Activated CD8-positive, alpha-beta memory T cell treated with anti-CD3 and anti-CD28 coated beads, Interleukin-2, amount 50 U/mL, for 24 hours (primary cell): ENCODE measurements around the gene STON1.
"Not testable (repeated sequence)": the region's sequence is repeated elsewhere in the genome, so short reads cannot be mapped to it uniquely, and the experiment has no call there.

Source experiments
- DNase-seq: peaks from one replicate; pipeline ENCODE4 v3.0.0-alpha.2; 2020; ENCODE audit errors: extremely low read depth

Gene STON1

GRCh38 chr2:48569433-48569832, 39.5 kb downstream of the STON1 start:
- DNase-seq: no peak

- no peak for DNase-seq
Measured at GRCh38 chr2:48572816-48573215, 42.9 kb downstream of the STON1 start.

- DNase-seq: no peak
Measured at GRCh38 chr2:48574353-48575287, 44.7 kb downstream of the STON1 start.

- DNase-seq: no peak
Measured at GRCh38 chr2:48578313-48578712, 48.4 kb downstream of the STON1 start.

GRCh38 chr2:48583961-48584360, 54.0 kb downstream of the STON1 start:
- no peak for DNase-seq

GRCh38 chr2:48584551-48584950, 54.6 kb downstream of the STON1 start:
- DNase-seq: no peak

- DNase-seq: no peak
Measured at GRCh38 chr2:48586433-48586832, 56.5 kb downstream of the STON1 start.

- DNase-seq: no peak
Measured at GRCh38 chr2:48587560-48587959, 57.6 kb downstream of the STON1 start.

GRCh38 chr2:48587961-48588360, 58.0 kb downstream of the STON1 start:
- no peak for DNase-seq

GRCh38 chr2:48588745-48589144, 58.8 kb downstream of the STON1 start:
- no peak for DNase-seq

- DNase-seq: no peak
Measured at GRCh38 chr2:48589170-48589767, 59.3 kb downstream of the STON1 start.

GRCh38 chr2:48590017-48590416, 60.1 kb downstream of the STON1 start:
- DNase-seq: no peak

GRCh38 chr2:48592067-48592466, 62.1 kb downstream of the STON1 start:
- DNase-seq: no peak

GRCh38 chr2:48596751-48597150, 66.8 kb downstream of the STON1 start:
- DNase-seq: not testable (repeated sequence)

- no peak for DNase-seq
Measured at GRCh38 chr2:48597492-48597891, 67.5 kb downstream of the STON1 start.

GRCh38 chr2:48600204-48600813, 70.4 kb downstream of the STON1 start:
- no peak for DNase-seq

GRCh38 chr2:48600917-48601316, 71.0 kb downstream of the STON1 start:
- no peak for DNase-seq

- no peak for DNase-seq
Measured at GRCh38 chr2:48601349-48601748, 71.4 kb downstream of the STON1 start.

- no peak for DNase-seq
Measured at GRCh38 chr2:48605482-48606175, 75.7 kb downstream of the STON1 start.

- no peak for DNase-seq
Measured at GRCh38 chr2:48607307-48608014, 77.5 kb downstream of the STON1 start.

GRCh38 chr2:48613211-48613610, 83.3 kb downstream of the STON1 start:
- DNase-seq: no peak

- DNase-seq: not testable (repeated sequence)
Measured at GRCh38 chr2:48614581-48614980, 84.6 kb downstream of the STON1 start.
